Body of pancreas (tissue), 4 donors: Measurements from ENCODE around the gene PEPD. TPM values are rescaled to one million over a fixed set of nuclear protein-coding genes. Genes with fewer than 3 reads are reported as not detected.

Source experiments
- ATAC-seq: fragments of 150-250 bp; one replicate; pipeline ENCODE4 v1.9.1; 2016
- DNase-seq, 4 donors: peaks; one replicate each; pipeline ENCODE4 v3.0.0-alpha.2; 2019
- H3K27ac ChIP-seq, 4 donors: fragments of 200-600 bp; sonication (generic); 1 replicate in 3 of 4; 2 replicates in 1 of 4; pipeline versions ENCODE4 v1.5.1 to v1.6.1; 2016 to 2019; ENCODE audit warnings: mild to moderate bottlenecking in 1 of 4, mixed read lengths in 1 of 4, moderate library complexity in 1 of 4
- H3K27me3 ChIP-seq, 2 donors: fragments of 200-600 bp; sonication (generic); one replicate each; pipeline ENCODE4 v1.6.0; 2016; ENCODE audit warnings: mild to moderate bottlenecking in 1 of 2
- H3K36me3 ChIP-seq, 2 donors: fragments of 200-600 bp; sonication (generic); replicated peaks in 1 of 2; 2 replicates each; pipeline ENCODE4 v1.5.1; 2016; ENCODE audit warnings: low read depth in 2 of 2; ENCODE audit not compliant: insufficient read depth in 1 of 2
- H3K4me1 ChIP-seq: fragments of 200-600 bp; sonication (generic); one replicate; pipeline ENCODE4 v1.6.0; 2016
- H3K4me3 ChIP-seq, 2 donors: fragments of 200-600 bp; sonication (generic); 1 replicate in 1 of 2; 2 replicates in 1 of 2; pipeline ENCODE4 v1.5.1; 2016 to 2019
- H3K9me3 ChIP-seq, 3 donors: fragments of 200-600 bp; sonication (generic); 1 replicate in 2 of 3; 2 replicates in 1 of 3; pipeline ENCODE4 v1.5.1; 2016
- CTCF ChIP-seq, 7 experiments: fragments of 450-650 bp in 4 of 7; fragments of 200-600 bp in 3 of 7; sonication (generic) in 3 of 7; IDR thresholded peaks; one replicate each; pipeline ENCODE4 v1.5.1; 2016 to 2019; ENCODE audit warnings: antibody characterized with exemption in 7 of 7
- POLR2A ChIP-seq, 3 donors: fragments of 450-650 bp; IDR thresholded peaks; one replicate each; pipeline ENCODE4 v1.6.1; 2016; ENCODE audit warnings: antibody characterized with exemption in 3 of 3, mild to moderate bottlenecking in 2 of 3
- WGBS, 2 donors: methylation state at CpG; one replicate each; pipeline ENCODE4 v1.1.5; 2017; 5-methylcytosine and 5-hydroxymethylcytosine counted together
- intact Hi-C: fragments of 100-400 bp; cut with DNase I; formaldehyde crosslinking; loops from one replicate; pipeline ENCODE4 v1.15.1; 2023
- total RNA-seq, 2 donors: library from RNA; depleted of rRNA; stranded (reverse); fragments of >200 nt; gene quantifications; one replicate each; pipeline ENCODE4 v1.1.0, GENCODE V29; 2016

Gene PEPD
- total RNA-seq, 2 donors from 2014 or later: 33.2 to 54.7 TPM

- WGBS, 2 donors: 86 to 94% methylated on average over 2 to 13 of the region's 13 CpGs
- Histone ChIP-seq H3K4me3 (no peak overlapping the region), H3K4me1 (no peaks in the 10 kb centered on the region), H3K27me3 (no peaks in the 10 kb centered on the region), H3K9me3 (no peaks in the 10 kb centered on the region), H3K27ac (no peak overlapping the region), H3K36me3 (no peaks in the 10 kb centered on the region)
- no peak for DNase-seq
- ATAC-seq: no peak
- intact Hi-C loops: no loop called here
- TF ChIP-seq POLR2A (IDR thresholded peaks at IDR 0.05) (no peak), CTCF (IDR thresholded peaks at IDR 0.05) (no peak)
Measured at GRCh38 chr19:33499671-33500506, 21.7 kb downstream of the PEPD start.

- 73 to 74% methylated on average over 6 of the region's 6 CpGs for WGBS, 2 donors
- Histone ChIP-seq H3K4me1 (no peaks in the 10 kb centered on the region), H3K36me3 (no peaks in the 10 kb centered on the region), H3K27me3 (no peaks in the 10 kb centered on the region), H3K4me3 (no peak overlapping the region), H3K27ac (no peak overlapping the region), H3K9me3 (no peaks in the 10 kb centered on the region)
- DNase-seq (no peak), ATAC-seq (no peak)
- intact Hi-C loops: no loop called here
- TF ChIP-seq CTCF (IDR thresholded peaks at IDR 0.05) (no peak), POLR2A (IDR thresholded peaks at IDR 0.05) (no peak)
Measured at GRCh38 chr19:33499248-33499647, 22.3 kb downstream of the PEPD start.

GRCh38 chr19:33498391-33499000, 23.1 kb downstream of the PEPD start:
- no peak overlapping the region for H3K27ac ChIP-seq
- ATAC-seq (no peak), DNase-seq (no peak)
- no peak overlapping the region for H3K4me3 ChIP-seq
- no peaks in the 10 kb centered on the region for H3K36me3 ChIP-seq
- H3K27me3 ChIP-seq: no peaks in the 10 kb centered on the region
- TF ChIP-seq POLR2A (IDR thresholded peaks at IDR 0.05) (no peak), CTCF (IDR thresholded peaks at IDR 0.05) (no peak)
- H3K4me1 ChIP-seq: no peaks in the 10 kb centered on the region
- intact Hi-C loops: no loop called here
- 78 to 93% methylated on average over 5 to 10 of the region's 10 CpGs for WGBS, 2 donors
- no peaks in the 10 kb centered on the region for H3K9me3 ChIP-seq

GRCh38 chr19:33497778-33498175, 23.8 kb downstream of the PEPD start:
- H3K36me3 ChIP-seq: no peaks in the 10 kb centered on the region
- intact Hi-C loops: no loop called here
- no peak for ATAC-seq
- WGBS, 2 donors: 90 to 94% methylated on average over 9 to 12 of the region's 12 CpGs
- no peaks in the 10 kb centered on the region for H3K9me3 ChIP-seq
- H3K27ac ChIP-seq: no peak overlapping the region
- no peak overlapping the region for H3K4me3 ChIP-seq
- no peaks in the 10 kb centered on the region for H3K27me3 ChIP-seq
- DNase-seq: no peak
- H3K4me1 ChIP-seq: no peaks in the 10 kb centered on the region
- no peak for TF ChIP-seq CTCF (IDR thresholded peaks at IDR 0.05)
- TF ChIP-seq POLR2A (IDR thresholded peaks at IDR 0.05): no peak
